Loucy (cell line): Measurements from ENCODE around the gene C2CD4C.

Experiments
- EZH2phosphoT487 ChIP-seq: fragments of 200-600 bp; IDR thresholded peaks from 2 replicates; pipeline ENCODE4 v1.6.1; 2018; ENCODE audit warnings: antibody characterized with exemption, mild to moderate bottlenecking, moderate library complexity, borderline replicate concordance
- TF ChIP-seq, protein P1 (sequence below): fragments of 200-600 bp; sonication (generic); conservative IDR thresholded peaks from 2 replicates; pipeline ENCODE4 v1.5.1; 2014; ENCODE audit warnings: mild to moderate bottlenecking, antibody characterized with exemption, low read length

DNA sequence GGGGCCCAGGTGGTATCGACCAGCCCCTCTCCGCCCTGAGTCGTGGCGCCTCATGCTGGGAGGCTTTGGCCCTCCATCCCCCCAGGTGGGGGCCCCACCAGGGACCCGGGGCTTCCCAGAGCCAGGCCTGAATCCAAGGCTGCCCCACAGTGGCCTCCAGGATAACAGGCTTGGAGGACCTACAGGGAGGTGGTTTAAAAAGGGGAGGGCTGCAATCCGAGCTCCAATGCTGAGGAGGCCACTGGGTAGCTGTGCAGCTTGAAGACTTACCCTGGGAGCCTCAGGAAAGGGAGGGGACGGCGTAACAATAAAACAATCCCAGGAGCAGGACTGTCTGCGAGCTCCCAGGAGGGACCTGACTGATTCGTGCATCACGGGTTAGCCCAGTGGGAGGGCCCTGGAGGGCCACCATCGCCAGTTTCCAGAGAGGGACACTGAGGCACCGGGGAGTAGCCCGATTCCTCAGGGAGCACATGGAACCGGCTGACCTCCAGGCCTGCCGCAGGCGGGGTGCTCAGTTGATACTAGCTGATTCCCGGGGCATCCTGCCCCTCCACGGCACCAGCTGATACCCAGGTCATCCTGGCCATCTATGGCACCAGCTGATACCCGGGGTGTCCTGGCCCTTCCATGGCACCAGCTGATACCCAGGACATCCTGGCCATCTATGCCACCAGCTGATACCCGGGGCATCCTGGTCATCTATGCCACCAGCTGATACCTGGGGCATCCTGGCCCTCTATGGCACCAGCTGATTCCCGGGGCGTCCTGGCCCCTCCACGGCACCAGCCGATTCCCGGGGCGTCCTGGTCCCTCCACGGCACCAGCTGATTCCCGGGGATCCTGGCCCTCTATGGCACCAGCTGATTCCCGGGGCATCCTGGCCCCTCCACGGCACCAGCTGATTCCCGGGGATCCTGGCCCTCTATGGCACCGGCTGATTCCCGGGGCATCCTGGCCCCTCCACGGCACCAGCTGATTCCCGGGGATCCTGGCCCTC lies 3.7 kb upstream of the C2CD4C start:
- TF ChIP-seq, protein P1, sequence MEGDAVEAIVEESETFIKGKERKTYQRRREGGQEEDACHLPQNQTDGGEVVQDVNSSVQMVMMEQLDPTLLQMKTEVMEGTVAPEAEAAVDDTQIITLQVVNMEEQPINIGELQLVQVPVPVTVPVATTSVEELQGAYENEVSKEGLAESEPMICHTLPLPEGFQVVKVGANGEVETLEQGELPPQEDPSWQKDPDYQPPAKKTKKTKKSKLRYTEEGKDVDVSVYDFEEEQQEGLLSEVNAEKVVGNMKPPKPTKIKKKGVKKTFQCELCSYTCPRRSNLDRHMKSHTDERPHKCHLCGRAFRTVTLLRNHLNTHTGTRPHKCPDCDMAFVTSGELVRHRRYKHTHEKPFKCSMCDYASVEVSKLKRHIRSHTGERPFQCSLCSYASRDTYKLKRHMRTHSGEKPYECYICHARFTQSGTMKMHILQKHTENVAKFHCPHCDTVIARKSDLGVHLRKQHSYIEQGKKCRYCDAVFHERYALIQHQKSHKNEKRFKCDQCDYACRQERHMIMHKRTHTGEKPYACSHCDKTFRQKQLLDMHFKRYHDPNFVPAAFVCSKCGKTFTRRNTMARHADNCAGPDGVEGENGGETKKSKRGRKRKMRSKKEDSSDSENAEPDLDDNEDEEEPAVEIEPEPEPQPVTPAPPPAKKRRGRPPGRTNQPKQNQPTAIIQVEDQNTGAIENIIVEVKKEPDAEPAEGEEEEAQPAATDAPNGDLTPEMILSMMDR = no peak
- no peak for TF ChIP-seq EZH2phosphoT487
